Measurements from ENCODE around the gene ZDHHC4.

The ZDHHC4 gene

GRCh38 chr7:6577369-6578113 is at the start of gene ZDHHC4:
ZDHHC4 (plus strand) TSS chr7:6577454; CDS start chr7:6580562, 3,108 bp downstream.
- DNase-seq (ENCODE audit: extremely low spot score, insufficient read length, low read depth), result peak; percentile 99
- peak; percentile 92 for FAIRE-seq

GRCh38 chr7:6528401-6529130 is 48.7 kb upstream of the ZDHHC4 start:
- no peak for FAIRE-seq

GRCh38 chr7:6529643-6530042 is 47.6 kb upstream of the ZDHHC4 start:
- FAIRE-seq, result no peak
- no peak for DNase-seq (ENCODE audit: extremely low spot score, insufficient read length, low read depth)

More at GRCh38 chr7:6528401-6529130, 48.7 kb upstream of the ZDHHC4 start:
- no peak for DNase-seq (ENCODE audit: extremely low spot score, insufficient read length, low read depth)

- peak; percentile 57 for FAIRE-seq
These were observed 46.4 kb upstream of the ZDHHC4 start for GRCh38 chr7:6530626-6531491.

GRCh38 chr7:6531492-6532279 is 45.6 kb upstream of the ZDHHC4 start:
- no peak for DNase-seq (ENCODE audit: extremely low spot score, insufficient read length, low read depth)
- FAIRE-seq, result no peak

More at GRCh38 chr7:6530626-6531491, 46.4 kb upstream of the ZDHHC4 start:
- DNase-seq (ENCODE audit: extremely low spot score, insufficient read length, low read depth), result no peak

- FAIRE-seq, result no peak
- no peak for DNase-seq (ENCODE audit: extremely low spot score, insufficient read length, low read depth)
These were observed 44.7 kb upstream of the ZDHHC4 start for GRCh38 chr7:6532516-6532915.

GRCh38 chr7:6533893-6534495 is 43.3 kb upstream of the ZDHHC4 start:
- FAIRE-seq (peak; percentile 59), DNase-seq (ENCODE audit: extremely low spot score, insufficient read length, low read depth) (no peak)

GRCh38 chr7:6536262-6537260 is 40.7 kb upstream of the ZDHHC4 start:
- DNase-seq (ENCODE audit: extremely low spot score, insufficient read length, low read depth) (no peak), FAIRE-seq (no peak)

GRCh38 chr7:6542368-6542767 is 34.9 kb upstream of the ZDHHC4 start:
- no peak for FAIRE-seq

GRCh38 chr7:6545398-6546126 is 31.7 kb upstream of the ZDHHC4 start:
- FAIRE-seq (no peak), DNase-seq (ENCODE audit: extremely low spot score, insufficient read length, low read depth) (no peak)

More at GRCh38 chr7:6542368-6542767, 34.9 kb upstream of the ZDHHC4 start:
- DNase-seq (ENCODE audit: extremely low spot score, insufficient read length, low read depth), result no peak

GRCh38 chr7:6546498-6547251 is 30.6 kb upstream of the ZDHHC4 start:
- no peak for FAIRE-seq
- no peak for DNase-seq (ENCODE audit: extremely low spot score, insufficient read length, low read depth)

- no peak for FAIRE-seq
These were observed 29.9 kb upstream of the ZDHHC4 start for GRCh38 chr7:6547400-6547799.

GRCh38 chr7:6551016-6551511 is 26.2 kb upstream of the ZDHHC4 start, which contains the start of gene GRID2IP:
GRID2IP (minus strand) TSS chr7:6551461; CDS start chr7:6551436, 25 bp downstream.
- DNase-seq (ENCODE audit: extremely low spot score, insufficient read length, low read depth) (no peak), FAIRE-seq (no peak)

More at GRCh38 chr7:6547400-6547799, 29.9 kb upstream of the ZDHHC4 start:
- DNase-seq (ENCODE audit: extremely low spot score, insufficient read length, low read depth), result no peak

GRCh38 chr7:6553448-6554044 is 23.7 kb upstream of the ZDHHC4 start:
- FAIRE-seq (no peak), DNase-seq (ENCODE audit: extremely low spot score, insufficient read length, low read depth) (no peak)

GRCh38 chr7:6554848-6555247 is 22.4 kb upstream of the ZDHHC4 start:
- no peak for FAIRE-seq

GRCh38 chr7:6556196-6556595 is 21.1 kb upstream of the ZDHHC4 start:
- FAIRE-seq, result no peak

More at GRCh38 chr7:6554848-6555247, 22.4 kb upstream of the ZDHHC4 start:
- no peak for DNase-seq (ENCODE audit: extremely low spot score, insufficient read length, low read depth)

More at GRCh38 chr7:6556196-6556595, 21.1 kb upstream of the ZDHHC4 start:
- no peak for DNase-seq (ENCODE audit: extremely low spot score, insufficient read length, low read depth)

Measured in GM18507 (cell line).